ENCODE results near the gene MAP1LC3B2.

MAP1LC3B2 gene

GRCh38 chr12:116601933-116602810 lies 43.0 kb downstream of the MAP1LC3B2 start:
- Histone ChIP-seq H3K36me3 (ENCODE audit: control insufficient read depth, insufficient read depth, low read length) (no peaks in the 10 kb centered on the region), H3K4me3 (ENCODE audit: low read depth, low read length) (no peak overlapping the region), H3K9me3 (ENCODE audit: control insufficient read depth, insufficient read depth, low read length) (no peaks in the 10 kb centered on the region), H3K27me3 (ENCODE audit: control insufficient read depth, insufficient read depth, low read length) (no peaks in the 10 kb centered on the region), H3K9ac (ENCODE audit: low read depth, low read length) (no peak overlapping the region), H3K4me1 (ENCODE audit: control insufficient read depth, insufficient read depth, low read length) (peaks cover 30% of the 10 kb centered on the region)

- no peaks in the 10 kb centered on the region for H3K27me3 ChIP-seq (ENCODE audit: control insufficient read depth, insufficient read depth, low read length)
- H3K4me1 ChIP-seq (ENCODE audit: control insufficient read depth, insufficient read depth, low read length): peaks cover 22% of the 10 kb centered on the region
- no peak overlapping the region for H3K4me3 ChIP-seq (ENCODE audit: low read depth, low read length)
- H3K36me3 ChIP-seq (ENCODE audit: control insufficient read depth, insufficient read depth, low read length): no peaks in the 10 kb centered on the region
- H3K9ac ChIP-seq (ENCODE audit: low read depth, low read length): no peak overlapping the region
- no peaks in the 10 kb centered on the region for H3K9me3 ChIP-seq (ENCODE audit: control insufficient read depth, insufficient read depth, low read length)
Measured at GRCh38 chr12:116603546-116604177, 44.5 kb downstream of the MAP1LC3B2 start.

GRCh38 chr12:116604178-116604895 lies 45.2 kb downstream of the MAP1LC3B2 start:
- Histone ChIP-seq H3K4me1 (ENCODE audit: control insufficient read depth, insufficient read depth, low read length) (peaks cover 19% of the 10 kb centered on the region), H3K9ac (ENCODE audit: low read depth, low read length) (no peak overlapping the region), H3K4me3 (ENCODE audit: low read depth, low read length) (no peak overlapping the region)

GRCh38 chr12:116604951-116605641 lies 45.9 kb downstream of the MAP1LC3B2 start:
- H3K27me3 ChIP-seq (ENCODE audit: control insufficient read depth, insufficient read depth, low read length): no peaks in the 10 kb centered on the region
- peaks cover 20% of the 10 kb centered on the region for H3K4me1 ChIP-seq (ENCODE audit: control insufficient read depth, insufficient read depth, low read length)
- no peak overlapping the region for H3K4me3 ChIP-seq (ENCODE audit: low read depth, low read length)
- no peaks in the 10 kb centered on the region for H3K36me3 ChIP-seq (ENCODE audit: control insufficient read depth, insufficient read depth, low read length)
- H3K9ac ChIP-seq (ENCODE audit: low read depth, low read length): no peak overlapping the region
- H3K9me3 ChIP-seq (ENCODE audit: control insufficient read depth, insufficient read depth, low read length): no peaks in the 10 kb centered on the region

More at GRCh38 chr12:116604178-116604895, 45.2 kb downstream of the MAP1LC3B2 start:
- H3K9me3 ChIP-seq (ENCODE audit: control insufficient read depth, insufficient read depth, low read length): no peaks in the 10 kb centered on the region
- no peaks in the 10 kb centered on the region for H3K27me3 ChIP-seq (ENCODE audit: control insufficient read depth, insufficient read depth, low read length)
- H3K36me3 ChIP-seq (ENCODE audit: control insufficient read depth, insufficient read depth, low read length): no peaks in the 10 kb centered on the region

GRCh38 chr12:116606397-116606796 lies 47.2 kb downstream of the MAP1LC3B2 start:
- Histone ChIP-seq H3K4me1 (ENCODE audit: control insufficient read depth, insufficient read depth, low read length) (peaks cover 21% of the 10 kb centered on the region), H3K9ac (ENCODE audit: low read depth, low read length) (no peak overlapping the region), H3K4me3 (ENCODE audit: low read depth, low read length) (no peak overlapping the region)

GRCh38 chr12:116607039-116607438 lies 47.9 kb downstream of the MAP1LC3B2 start:
- H3K4me1 ChIP-seq (ENCODE audit: control insufficient read depth, insufficient read depth, low read length): peaks cover 21% of the 10 kb centered on the region
- H3K36me3 ChIP-seq (ENCODE audit: control insufficient read depth, insufficient read depth, low read length): no peaks in the 10 kb centered on the region
- no peaks in the 10 kb centered on the region for H3K27me3 ChIP-seq (ENCODE audit: control insufficient read depth, insufficient read depth, low read length)
- H3K9me3 ChIP-seq (ENCODE audit: control insufficient read depth, insufficient read depth, low read length): no peaks in the 10 kb centered on the region
- H3K9ac ChIP-seq (ENCODE audit: low read depth, low read length): no peak overlapping the region
- no peak overlapping the region for H3K4me3 ChIP-seq (ENCODE audit: low read depth, low read length)

More at GRCh38 chr12:116606397-116606796, 47.2 kb downstream of the MAP1LC3B2 start:
- Histone ChIP-seq H3K9me3 (ENCODE audit: control insufficient read depth, insufficient read depth, low read length) (no peaks in the 10 kb centered on the region), H3K36me3 (ENCODE audit: control insufficient read depth, insufficient read depth, low read length) (no peaks in the 10 kb centered on the region), H3K27me3 (ENCODE audit: control insufficient read depth, insufficient read depth, low read length) (no peaks in the 10 kb centered on the region)

- H3K36me3 ChIP-seq (ENCODE audit: control insufficient read depth, insufficient read depth, low read length): no peaks in the 10 kb centered on the region
- H3K9ac ChIP-seq (ENCODE audit: low read depth, low read length): no peak overlapping the region
- H3K27me3 ChIP-seq (ENCODE audit: control insufficient read depth, insufficient read depth, low read length): no peaks in the 10 kb centered on the region
- no peaks in the 10 kb centered on the region for H3K9me3 ChIP-seq (ENCODE audit: control insufficient read depth, insufficient read depth, low read length)
- peaks cover 14% of the 10 kb centered on the region for H3K4me1 ChIP-seq (ENCODE audit: control insufficient read depth, insufficient read depth, low read length)
- H3K4me3 ChIP-seq (ENCODE audit: low read depth, low read length): no peak overlapping the region
Measured at GRCh38 chr12:116609319-116610114, 50.3 kb downstream of the MAP1LC3B2 start.

- H3K27me3 ChIP-seq (ENCODE audit: control insufficient read depth, insufficient read depth, low read length): no peaks in the 10 kb centered on the region
- H3K36me3 ChIP-seq (ENCODE audit: control insufficient read depth, insufficient read depth, low read length): no peaks in the 10 kb centered on the region
- peaks cover 5% of the 10 kb centered on the region for H3K4me1 ChIP-seq (ENCODE audit: control insufficient read depth, insufficient read depth, low read length)
- no peaks in the 10 kb centered on the region for H3K9me3 ChIP-seq (ENCODE audit: control insufficient read depth, insufficient read depth, low read length)
- no peak overlapping the region for H3K9ac ChIP-seq (ENCODE audit: low read depth, low read length)
- H3K4me3 ChIP-seq (ENCODE audit: low read depth, low read length): no peak overlapping the region
Measured at GRCh38 chr12:116610971-116611541, 51.9 kb downstream of the MAP1LC3B2 start.

- H3K9me3 ChIP-seq (ENCODE audit: control insufficient read depth, insufficient read depth, low read length): no peaks in the 10 kb centered on the region
- H3K9ac ChIP-seq (ENCODE audit: low read depth, low read length): no peak overlapping the region
- H3K4me3 ChIP-seq (ENCODE audit: low read depth, low read length): no peak overlapping the region
- peaks cover 5% of the 10 kb centered on the region for H3K4me1 ChIP-seq (ENCODE audit: control insufficient read depth, insufficient read depth, low read length)
- no peaks in the 10 kb centered on the region for H3K36me3 ChIP-seq (ENCODE audit: control insufficient read depth, insufficient read depth, low read length)
- no peaks in the 10 kb centered on the region for H3K27me3 ChIP-seq (ENCODE audit: control insufficient read depth, insufficient read depth, low read length)
Measured at GRCh38 chr12:116612436-116612835, 53.3 kb downstream of the MAP1LC3B2 start.

GRCh38 chr12:116613256-116613655 lies 54.1 kb downstream of the MAP1LC3B2 start:
- H3K9ac ChIP-seq (ENCODE audit: low read depth, low read length): no peak overlapping the region
- H3K27me3 ChIP-seq (ENCODE audit: control insufficient read depth, insufficient read depth, low read length): no peaks in the 10 kb centered on the region
- H3K4me1 ChIP-seq (ENCODE audit: control insufficient read depth, insufficient read depth, low read length): peaks cover 5% of the 10 kb centered on the region
- H3K36me3 ChIP-seq (ENCODE audit: control insufficient read depth, insufficient read depth, low read length): no peaks in the 10 kb centered on the region
- H3K9me3 ChIP-seq (ENCODE audit: control insufficient read depth, insufficient read depth, low read length): no peaks in the 10 kb centered on the region
- H3K4me3 ChIP-seq (ENCODE audit: low read depth, low read length): no peak overlapping the region

Data from iPS-15b (cell line).